Trophoblast cell (in vitro differentiated cells and primary cell): ENCODE measurements around the gene PRDX4.

Source experiments
- DNase-seq, 2 donors: peaks; one replicate each; pipeline ENCODE4 v3.0.0-alpha.2; 2016
- H2AFZ ChIP-seq: 2 replicates; pipeline ENCODE4 v1.6.1; 2013; ENCODE audit warnings: low read length, moderate library complexity, mild to moderate bottlenecking; ENCODE audit not compliant: insufficient read depth, poor library complexity
- H2AK5ac ChIP-seq: 2 replicates; pipeline ENCODE4 v1.6.1; 2013; ENCODE audit warnings: mild to moderate bottlenecking, low read length
- H2BK120ac ChIP-seq: 2 replicates; pipeline ENCODE4 v1.6.1; 2013; ENCODE audit warnings: low read length, mild to moderate bottlenecking, moderate library complexity; ENCODE audit not compliant: insufficient read depth, poor library complexity
- H2BK12ac ChIP-seq: 2 replicates; pipeline ENCODE4 v1.6.1; 2013; ENCODE audit warnings: mild to moderate bottlenecking, low read length, moderate library complexity
- H2BK5ac ChIP-seq: 2 replicates; pipeline ENCODE4 v1.6.1; 2013; ENCODE audit warnings: low read length, low read depth, moderate library complexity, mild to moderate bottlenecking; ENCODE audit not compliant: poor library complexity
- H3K14ac ChIP-seq: 2 replicates; pipeline ENCODE4 v1.6.1; 2013; ENCODE audit warnings: mild to moderate bottlenecking, low read length
- H3K18ac ChIP-seq: 2 replicates; pipeline ENCODE4 v1.6.1; 2013; ENCODE audit warnings: mild to moderate bottlenecking, low read length
- H3K23ac ChIP-seq: 2 replicates; pipeline ENCODE4 v1.6.1; 2013; ENCODE audit warnings: low read length
- H3K27ac ChIP-seq: 2 replicates; pipeline ENCODE4 v1.5.1; 2013; ENCODE audit warnings: low read depth, mild to moderate bottlenecking, inconsistent platforms, low read length, moderate library complexity
- H3K27me3 ChIP-seq: 2 replicates; pipeline ENCODE4 v1.6.1; 2013; ENCODE audit warnings: inconsistent platforms, mild to moderate bottlenecking, low read length, moderate library complexity; ENCODE audit not compliant: insufficient read depth
- H3K36me3 ChIP-seq, 2 experiments: 1 replicate in 1 of 2; 2 replicates in 1 of 2; pipeline ENCODE4 v1.6.1; 2013; ENCODE audit warnings: low read length in 2 of 2, mild to moderate bottlenecking in 2 of 2, moderate library complexity in 1 of 2; ENCODE audit not compliant: insufficient read depth in 2 of 2, control insufficient read depth in 1 of 2
- H3K4ac ChIP-seq: 2 replicates; pipeline ENCODE4 v1.6.1; 2013; ENCODE audit warnings: low read depth, mild to moderate bottlenecking, low read length, moderate library complexity
- H3K4me1 ChIP-seq, 2 experiments: 1 replicate in 1 of 2; 2 replicates in 1 of 2; pipeline ENCODE4 v1.6.1; 2013; ENCODE audit warnings: low read length in 2 of 2, mild to moderate bottlenecking in 2 of 2, moderate library complexity in 1 of 2; ENCODE audit not compliant: insufficient read depth in 2 of 2, control insufficient read depth in 1 of 2
- H3K4me2 ChIP-seq: 2 replicates; pipeline ENCODE4 v1.6.1; 2013; ENCODE audit warnings: inconsistent platforms, mild to moderate bottlenecking, low read length, moderate library complexity
- H3K4me3 ChIP-seq: 2 replicates; pipeline ENCODE4 v1.5.1; 2013; ENCODE audit warnings: mild to moderate bottlenecking, low read depth, low read length, inconsistent platforms
- H3K79me1 ChIP-seq: one replicate; pipeline ENCODE4 v1.6.1; 2013; ENCODE audit warnings: low read length
- H3K79me2 ChIP-seq: 2 replicates; pipeline ENCODE4 v1.6.1; 2013; ENCODE audit warnings: low read length, mild to moderate bottlenecking; ENCODE audit not compliant: control insufficient read depth, insufficient read depth, poor library complexity
- H3K9ac ChIP-seq: 2 replicates; pipeline ENCODE4 v1.6.1; 2013; ENCODE audit warnings: mild to moderate bottlenecking, low read length
- H3K9me3 ChIP-seq: 2 replicates; pipeline ENCODE4 v1.6.1; 2013; ENCODE audit warnings: low read depth, mild to moderate bottlenecking, control low read depth, inconsistent platforms, low read length; ENCODE audit not compliant: insufficient read depth
- H4K12ac ChIP-seq: 2 replicates; pipeline ENCODE4 v1.6.1; 2013; ENCODE audit warnings: low read depth, mild to moderate bottlenecking, low read length, moderate library complexity
- H4K8ac ChIP-seq: 2 replicates; pipeline ENCODE4 v1.6.1; 2013; ENCODE audit warnings: low read depth, mild to moderate bottlenecking, low read length, moderate library complexity
- H4K91ac ChIP-seq: one replicate; pipeline ENCODE4 v1.6.1; 2013; ENCODE audit warnings: low read depth, mild to moderate bottlenecking, low read length, moderate library complexity
- WGBS: extraction: QIAGEN DNeasy Blood & Tissue Kit; methylation state at CpG from one replicate; pipeline ENCODE4 v1.1.7; 2013; ENCODE audit warnings: missing lambda C conversion rate; ENCODE audit not compliant: insufficient read length, insufficient coverage; ENCODE audit errors: extremely low coverage; 5-methylcytosine and 5-hydroxymethylcytosine counted together

Gene PRDX4

GRCh38 chrX:23662187-23662586, 5.1 kb upstream of the PRDX4 start:
- Histone ChIP-seq H4K91ac (no peak overlapping the region), H3K4me3 (no peak overlapping the region), H3K4ac (no peak overlapping the region), H3K36me3 (no peaks in the 10 kb centered on the region), H3K23ac (no peak overlapping the region), H3K79me1 (peaks cover 7% of the 10 kb centered on the region), H2BK120ac (no peak overlapping the region), H2BK5ac (no peak overlapping the region), H3K27ac (no peak overlapping the region), H2AK5ac (no peak overlapping the region), H3K4me1 (peaks cover 2 to 8% of the 10 kb centered on the region in 2 experiments), H3K79me2 (no peaks in the 10 kb centered on the region), H4K8ac (no peak overlapping the region), H3K14ac (no peak overlapping the region), H3K9ac (no peak overlapping the region), H3K18ac (no peak overlapping the region), H3K4me2 (no peak overlapping the region), H4K12ac (no peak overlapping the region), H2AFZ (no peak overlapping the region), H3K9me3 (no peaks in the 10 kb centered on the region), H3K27me3 (no peaks in the 10 kb centered on the region), H2BK12ac (no peak overlapping the region)
- no peak for DNase-seq
- WGBS: no CpG with 5 or more reads among the region's 3 CpGs

- H4K12ac ChIP-seq: no peak overlapping the region
- WGBS: no CpG with 5 or more reads among the region's 1 CpG
- no peak overlapping the region for H2BK120ac ChIP-seq
- H3K27ac ChIP-seq: no peak overlapping the region
- no peak overlapping the region for H2BK5ac ChIP-seq
- H3K4ac ChIP-seq: no peak overlapping the region
- H3K36me3 ChIP-seq: no peaks in the 10 kb centered on the region
- no peak overlapping the region for H2AK5ac ChIP-seq
- H3K27me3 ChIP-seq: no peaks in the 10 kb centered on the region
- no peak overlapping the region for H2BK12ac ChIP-seq
- no peak overlapping the region for H3K4me3 ChIP-seq
- no peak overlapping the region for H3K9ac ChIP-seq
- H4K91ac ChIP-seq: no peak overlapping the region
- H3K14ac ChIP-seq: no peak overlapping the region
- no peaks in the 10 kb centered on the region for H3K9me3 ChIP-seq
- H3K79me1 ChIP-seq: peaks cover 10% of the 10 kb centered on the region
- H2AFZ ChIP-seq: no peak overlapping the region
- no peak overlapping the region for H3K18ac ChIP-seq
- H3K23ac ChIP-seq: no peak overlapping the region
- H4K8ac ChIP-seq: no peak overlapping the region
- H3K4me1 ChIP-seq: peaks cover 2 to 8% of the 10 kb centered on the region in 2 experiments
- H3K79me2 ChIP-seq: peaks cover 4% of the 10 kb centered on the region
- no peak overlapping the region for H3K4me2 ChIP-seq
- DNase-seq: no peak
These were observed 4.4 kb upstream of the PRDX4 start for GRCh38 chrX:23662853-23663252.

GRCh38 chrX:23664496-23664895, 2.8 kb upstream of the PRDX4 start:
- Histone ChIP-seq H3K14ac (no peak overlapping the region), H3K9me3 (no peaks in the 10 kb centered on the region), H3K79me1 (peaks cover 9% of the 10 kb centered on the region), H3K27me3 (no peaks in the 10 kb centered on the region), H4K12ac (no peak overlapping the region), H3K4me3 (no peak overlapping the region), H3K4me2 (no peak overlapping the region), H3K79me2 (peaks cover 4% of the 10 kb centered on the region), H3K23ac (no peak overlapping the region), H2AFZ (no peak overlapping the region), H3K4me1 (peaks cover 2 to 5% of the 10 kb centered on the region in 2 experiments), H3K9ac (no peak overlapping the region), H4K91ac (no peak overlapping the region), H3K18ac (no peak overlapping the region), H2BK5ac (no peak overlapping the region), H2BK12ac (no peak overlapping the region), H2AK5ac (no peak overlapping the region), H3K27ac (no peak overlapping the region), H4K8ac (no peak overlapping the region), H2BK120ac (no peak overlapping the region), H3K36me3 (peaks cover 0 to under 1% of the 10 kb centered on the region in 2 experiments), H3K4ac (no peak overlapping the region)
- DNase-seq: no peak
- WGBS: no CpG with 5 or more reads among the region's 10 CpGs

- H2AK5ac ChIP-seq: peak overlapping the region; percentile 62
- H3K79me1 ChIP-seq: peaks cover 5% of the 10 kb centered on the region
- no peak overlapping the region for H3K27ac ChIP-seq
- no peak overlapping the region for H3K4me3 ChIP-seq
- H3K18ac ChIP-seq: no peak overlapping the region
- H3K79me2 ChIP-seq: peaks cover 4% of the 10 kb centered on the region
- peaks cover 0 to 2% of the 10 kb centered on the region in 2 experiments for H3K36me3 ChIP-seq
- H3K4me1 ChIP-seq: no peaks in the 10 kb centered on the region
- no peak overlapping the region for H3K9ac ChIP-seq
- H2AFZ ChIP-seq: no peak overlapping the region
- no peak overlapping the region for H3K23ac ChIP-seq
- no peak overlapping the region for H4K12ac ChIP-seq
- H4K91ac ChIP-seq: peak overlapping the region; percentile 68
- WGBS: no CpG with 5 or more reads among the region's 16 CpGs
- no peak overlapping the region for H3K4ac ChIP-seq
- no peaks in the 10 kb centered on the region for H3K27me3 ChIP-seq
- no peaks in the 10 kb centered on the region for H3K9me3 ChIP-seq
- H2BK12ac ChIP-seq: peak overlapping the region; percentile 71
- H2BK120ac ChIP-seq: peak overlapping the region; percentile 24
- no peak overlapping the region for H2BK5ac ChIP-seq
- no peak for DNase-seq
- peak overlapping the region; percentile 47 for H4K8ac ChIP-seq
- no peak overlapping the region for H3K14ac ChIP-seq
- no peak overlapping the region for H3K4me2 ChIP-seq
These were observed 1.0 kb upstream of the PRDX4 start for GRCh38 chrX:23666282-23666681.
